ENCODE results near the gene PIGN. TPM values are rescaled to one million over a fixed set of nuclear protein-coding genes. Genes with fewer than 3 reads are reported as not detected.

The PIGN gene
- polyA plus RNA-seq, 3 donors = 4.1 to 14.7 (median 14.6) TPM

DNA sequence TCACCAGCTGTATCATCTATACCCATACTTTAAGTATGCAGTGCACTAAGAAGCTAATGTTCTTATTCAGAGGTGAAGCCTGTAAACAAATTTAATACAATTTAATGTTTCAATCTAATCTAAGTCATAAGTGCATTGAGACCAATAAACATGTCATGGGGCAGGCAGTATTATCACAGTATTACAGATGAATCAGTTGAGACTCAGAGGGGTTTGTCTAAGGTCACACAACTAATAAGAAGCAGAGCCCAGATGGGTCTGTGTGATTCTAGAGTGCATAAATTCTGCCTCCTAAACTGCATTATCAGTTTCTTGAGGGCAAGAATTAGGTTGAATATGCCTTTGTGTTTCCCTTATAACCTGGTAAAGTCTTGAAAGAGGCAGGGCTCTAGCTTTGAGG, 153.1 kb downstream of the PIGN start:
- no peak overlapping the region for H3K4me2 ChIP-seq (replicated peaks; ENCODE audit: extremely low read depth, low read length, poor library complexity, severe bottlenecking)
- no peak overlapping the region for H3K4me3 ChIP-seq (replicated peaks in 1 of 3; ENCODE audit: low read depth in 2 of 3, low read length in 3 of 3)
- intact Hi-C loops (cut with micrococcal nuclease) = no loop called here
- H3K9me3 ChIP-seq (replicated peaks in 1 of 2; ENCODE audit: control insufficient read depth in 1 of 2, insufficient read depth in 1 of 2, low read length in 2 of 2) = no peaks in the 10 kb centered on the region
- H3K36me3 ChIP-seq (replicated peaks in 1 of 2; ENCODE audit: control insufficient read depth in 1 of 2, insufficient read depth in 2 of 2, low read length in 2 of 2) = no peaks in the 10 kb centered on the region
- Mint-ChIP-seq H3K27ac (no peak overlapping the region), H3K4me1 (no peaks in the 10 kb centered on the region), H3K36me3 (no peaks in the 10 kb centered on the region), H3K9me3 (peaks cover 0 to 7% (median 1%) of the 10 kb centered on the region in 7 donors), H3K4me3 (no peak overlapping the region), H3K27me3 (ENCODE audit: low read depth in 3 of 3) (peaks cover 3 to 4% (median 4%) of the 10 kb centered on the region in 3 donors)
- H3K27me3 ChIP-seq (ENCODE audit: control insufficient read depth in 2 of 2, insufficient read depth in 2 of 2, low read length in 2 of 2) = peaks cover 0 to 2% of the 10 kb centered on the region in 2 donors
- H3K9ac ChIP-seq (ENCODE audit: insufficient read depth, low read length, poor library complexity, severe bottlenecking) = no peak overlapping the region
- no peak overlapping the region for H3K27ac ChIP-seq (ENCODE audit: low read depth in 1 of 2, low read length in 2 of 2)
- no peak overlapping the region for H2AFZ ChIP-seq (ENCODE audit: insufficient read depth, low read depth, low read length, poor library complexity, severe bottlenecking)
- no peak for DNase-seq
- H3K4me1 ChIP-seq (ENCODE audit: control insufficient read depth in 1 of 2, insufficient read depth in 2 of 2, low read length in 2 of 2) = no peaks in the 10 kb centered on the region
- no peaks in the 10 kb centered on the region for H4K20me1 ChIP-seq (ENCODE audit: insufficient read depth, low read length)
- H3K79me2 ChIP-seq (ENCODE audit: insufficient read depth, low read length) = no peaks in the 10 kb centered on the region
- TF ChIP-seq, protein P1, sequence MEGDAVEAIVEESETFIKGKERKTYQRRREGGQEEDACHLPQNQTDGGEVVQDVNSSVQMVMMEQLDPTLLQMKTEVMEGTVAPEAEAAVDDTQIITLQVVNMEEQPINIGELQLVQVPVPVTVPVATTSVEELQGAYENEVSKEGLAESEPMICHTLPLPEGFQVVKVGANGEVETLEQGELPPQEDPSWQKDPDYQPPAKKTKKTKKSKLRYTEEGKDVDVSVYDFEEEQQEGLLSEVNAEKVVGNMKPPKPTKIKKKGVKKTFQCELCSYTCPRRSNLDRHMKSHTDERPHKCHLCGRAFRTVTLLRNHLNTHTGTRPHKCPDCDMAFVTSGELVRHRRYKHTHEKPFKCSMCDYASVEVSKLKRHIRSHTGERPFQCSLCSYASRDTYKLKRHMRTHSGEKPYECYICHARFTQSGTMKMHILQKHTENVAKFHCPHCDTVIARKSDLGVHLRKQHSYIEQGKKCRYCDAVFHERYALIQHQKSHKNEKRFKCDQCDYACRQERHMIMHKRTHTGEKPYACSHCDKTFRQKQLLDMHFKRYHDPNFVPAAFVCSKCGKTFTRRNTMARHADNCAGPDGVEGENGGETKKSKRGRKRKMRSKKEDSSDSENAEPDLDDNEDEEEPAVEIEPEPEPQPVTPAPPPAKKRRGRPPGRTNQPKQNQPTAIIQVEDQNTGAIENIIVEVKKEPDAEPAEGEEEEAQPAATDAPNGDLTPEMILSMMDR (IDR thresholded peaks at IDR 0.05) = no peak

DNA sequence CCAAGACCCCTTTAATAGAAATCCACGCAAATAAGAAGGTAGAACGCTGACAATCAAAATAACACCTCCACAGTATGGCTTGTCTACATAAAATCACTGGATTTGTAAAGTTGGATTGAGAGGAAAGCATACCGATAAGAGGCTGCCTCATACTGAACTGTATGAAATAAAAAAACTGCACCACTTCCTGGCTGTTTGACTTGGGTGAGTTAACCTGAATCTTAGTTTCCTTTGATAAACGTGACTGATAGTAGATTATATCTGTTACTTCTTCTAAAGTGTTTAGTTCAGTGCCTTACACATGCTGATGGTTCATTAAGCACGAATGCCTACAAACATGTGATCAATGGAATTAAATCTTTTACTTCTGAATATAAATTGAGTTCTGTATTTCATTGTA, 153.6 kb downstream of the PIGN start:
- no peaks in the 10 kb centered on the region for H3K36me3 Mint-ChIP-seq
- no peak overlapping the region for H3K4me3 ChIP-seq (replicated peaks in 1 of 3; ENCODE audit: low read depth in 2 of 3, low read length in 3 of 3)

More for the DNA sequence above, 153.6 kb downstream of the PIGN start:
- no peak overlapping the region for H3K27ac ChIP-seq (ENCODE audit: low read depth in 1 of 2, low read length in 2 of 2)
- no CpG with 5 or more reads among the region's 5 CpGs for WGBS (ENCODE audit: insufficient coverage)
- Mint-ChIP-seq H3K27ac (no peak overlapping the region), H3K4me1 (no peaks in the 10 kb centered on the region), H3K4me3 (no peak overlapping the region), H3K27me3 (ENCODE audit: low read depth in 3 of 3) (peaks cover 3 to 4% (median 4%) of the 10 kb centered on the region in 3 donors), H3K9me3 (peaks cover 0 to 7% (median 1%) of the 10 kb centered on the region in 7 donors)
- DNase-seq = no peak
- intact Hi-C loops (cut with micrococcal nuclease) = no loop called here
- H3K9ac ChIP-seq (ENCODE audit: insufficient read depth, low read length, poor library complexity, severe bottlenecking) = no peak overlapping the region
- peaks cover 0 to 2% of the 10 kb centered on the region in 2 donors for H3K27me3 ChIP-seq (ENCODE audit: control insufficient read depth in 2 of 2, insufficient read depth in 2 of 2, low read length in 2 of 2)
- no peak overlapping the region for H3K4me2 ChIP-seq (replicated peaks; ENCODE audit: extremely low read depth, low read length, poor library complexity, severe bottlenecking)
- H3K79me2 ChIP-seq (ENCODE audit: insufficient read depth, low read length) = no peaks in the 10 kb centered on the region
- H4K20me1 ChIP-seq (ENCODE audit: insufficient read depth, low read length) = no peaks in the 10 kb centered on the region
- no peak overlapping the region for H2AFZ ChIP-seq (ENCODE audit: insufficient read depth, low read depth, low read length, poor library complexity, severe bottlenecking)
- H3K4me1 ChIP-seq (ENCODE audit: control insufficient read depth in 1 of 2, insufficient read depth in 2 of 2, low read length in 2 of 2) = no peaks in the 10 kb centered on the region
- no peaks in the 10 kb centered on the region for H3K9me3 ChIP-seq (replicated peaks in 1 of 2; ENCODE audit: control insufficient read depth in 1 of 2, insufficient read depth in 1 of 2, low read length in 2 of 2)
- TF ChIP-seq, protein P1 (IDR thresholded peaks at IDR 0.05) = no peak
- H3K36me3 ChIP-seq (replicated peaks in 1 of 2; ENCODE audit: control insufficient read depth in 1 of 2, insufficient read depth in 2 of 2, low read length in 2 of 2) = no peaks in the 10 kb centered on the region

All from CD14-positive monocyte (primary cell).